ENCODE data around the gene TBC1D17. TPM values are rescaled to one million over a fixed set of nuclear protein-coding genes. Genes with fewer than 3 reads are reported as not detected.

Gene TBC1D17
- total RNA-seq, 1 experiment from 2014 or later: 62.3 TPM

- Histone ChIP-seq H3K4me3 (peak within 1 kb of the TSS; percentile 83), H3K4me1 (replicated peaks; ENCODE audit: insufficient read depth) (peaks cover 18% of the 10 kb centered on the region), H4K20me1 (ENCODE audit: insufficient read depth) (peaks cover 39% of the 10 kb centered on the region), H3F3A (ENCODE audit: insufficient read depth, low read depth) (peaks cover 24% of the 10 kb centered on the region; the same call in 1 of the 2 replicates), H3K27ac (peak within 1 kb of the TSS; percentile 79), H3K9me3 (ENCODE audit: insufficient read depth, low read depth) (no peaks in the 10 kb centered on the region), H3K9me2 (ENCODE audit: insufficient read depth) (no peaks in the 10 kb centered on the region), H3K36me3 (ENCODE audit: low read depth) (peaks cover 31% of the 10 kb centered on the region; the same call in 1 of the 2 replicates), H3K27me3 (ENCODE audit: insufficient read depth, low read depth) (no peaks in the 10 kb centered on the region), H3K4me2 (peak within 1 kb of the TSS; percentile 77), H3K79me2 (ENCODE audit: low read depth) (peaks cover 51% of the 10 kb centered on the region), H2AFZ (peak within 1 kb of the TSS; percentile 97)
- BruUV-seq (replicated peaks): TSS peak; percentile 80
- DNase-seq: peak; percentile 67 to 87
- intact Hi-C loops (cut with micrococcal nuclease; ENCODE audit: unreplicated experiment): loop anchor here (5.0 kb wide), 1 partner anchor 52 kb away; the partner anchor contains the start of genes AKT1S1 and TBC1D17
- ChIA-PET POLR2A (ENCODE audit: unreplicated experiment) (no interaction called here), CTCF (interaction anchor here (0.6 kb wide), 1 partner anchor 25 kb away, joined by 4 read pairs; no protein-coding TSS in a partner anchor)
- no peak; the same call in 1 of the 2 replicates for TF ChIP-seq CTCF (conservative IDR thresholded peaks at IDR 0.05)
- TF ChIP-seq EZH2 (IDR thresholded peaks at IDR 0.05; ENCODE audit: low read depth): no peak
These were observed 51.7 kb downstream of the TBC1D17 start, which contains the start of the genes ATF5 and NUP62 for GRCh38 chr19:49929121-49929610. ATF5 (plus strand) TSS chr19:49929205; CDS start chr19:49930851, 1,646 bp downstream. NUP62 (minus strand) TSS chr19:49929504; CDS start chr19:49909807, 19,697 bp downstream.

GRCh38 chr19:49929611-49930482, 52.3 kb downstream of the TBC1D17 start:
- Histone ChIP-seq H3K4me3 (peak overlapping the region; percentile 83), H3K9me3 (ENCODE audit: insufficient read depth, low read depth) (no peaks in the 10 kb centered on the region), H3K4me1 (replicated peaks; ENCODE audit: insufficient read depth) (peaks cover 18% of the 10 kb centered on the region), H3K4me2 (peak overlapping the region; percentile 77), H3K27ac (peak overlapping the region; percentile 79), H4K20me1 (ENCODE audit: insufficient read depth) (peaks cover 33% of the 10 kb centered on the region), H3K27me3 (ENCODE audit: insufficient read depth, low read depth) (no peaks in the 10 kb centered on the region), H2AFZ (peak overlapping the region; percentile 97), H3F3A (ENCODE audit: insufficient read depth, low read depth) (peaks cover 24% of the 10 kb centered on the region; the same call in 1 of the 2 replicates), H3K36me3 (ENCODE audit: low read depth) (peaks cover 25% of the 10 kb centered on the region; the same call in 1 of the 2 replicates), H3K9me2 (ENCODE audit: insufficient read depth) (no peaks in the 10 kb centered on the region), H3K79me2 (ENCODE audit: low read depth) (peaks cover 44% of the 10 kb centered on the region)
- DNase-seq: peak; percentile 80 to 87
- BruUV-seq (replicated peaks): no TSS peak
- intact Hi-C loops (cut with micrococcal nuclease; ENCODE audit: unreplicated experiment): loop anchor here (5.0 kb wide), 1 partner anchor 53 kb away; the partner anchor contains the start of genes AKT1S1 and TBC1D17
- ChIA-PET CTCF (interaction anchor here (0.6 to 0.7 kb wide), 4 partner anchors 25 to 427 kb away, joined by 3 to 7 read pairs (median 4); no protein-coding TSS in a partner anchor), POLR2A (ENCODE audit: unreplicated experiment) (interaction anchor here (0.6 to 1.0 kb wide), 3 partner anchors 23 to 287 kb away, joined by 3 to 10 read pairs (median 6); partner anchors contain the start of gene SCAF1)
- TF ChIP-seq EZH2 (IDR thresholded peaks at IDR 0.05; ENCODE audit: low read depth) (no peak), CTCF (conservative IDR thresholded peaks at IDR 0.05) (0 out of 2 replicates have a peak, but pooled peaks have one; percentile 6)

- Histone ChIP-seq H3K36me3 (ENCODE audit: low read depth) (peaks cover 25% of the 10 kb centered on the region; the same call in 1 of the 2 replicates), H3K9me3 (ENCODE audit: insufficient read depth, low read depth) (no peaks in the 10 kb centered on the region), H3K9me2 (ENCODE audit: insufficient read depth) (no peaks in the 10 kb centered on the region), H2AFZ (no peak overlapping the region), H3K27me3 (ENCODE audit: insufficient read depth, low read depth) (no peaks in the 10 kb centered on the region), H3K27ac (no peak overlapping the region), H4K20me1 (ENCODE audit: insufficient read depth) (peaks cover 26% of the 10 kb centered on the region), H3K4me3 (peak overlapping the region; percentile 83; the same call in 1 of the 2 replicates), H3K4me1 (replicated peaks; ENCODE audit: insufficient read depth) (peaks cover 18% of the 10 kb centered on the region), H3K79me2 (ENCODE audit: low read depth) (peaks cover 37% of the 10 kb centered on the region), H3K4me2 (peak overlapping the region; percentile 77), H3F3A (ENCODE audit: insufficient read depth, low read depth) (peaks cover 24% of the 10 kb centered on the region; the same call in 1 of the 2 replicates)
- POLR2A ChIA-PET (ENCODE audit: unreplicated experiment): interaction anchor here (0.6 to 1.0 kb wide), 2 partner anchors 51 to 288 kb away, joined by 6 to 10 read pairs; partner anchors contain the start of gene SCAF1
- CTCF ChIA-PET: no interaction called here
- intact Hi-C loops (cut with micrococcal nuclease; ENCODE audit: unreplicated experiment): no loop called here
- no peak for DNase-seq
- BruUV-seq (replicated peaks): no TSS peak
- TF ChIP-seq CTCF (conservative IDR thresholded peaks at IDR 0.05) (no peak), EZH2 (IDR thresholded peaks at IDR 0.05; ENCODE audit: low read depth) (no peak)
These were observed 53.0 kb downstream of the TBC1D17 start for GRCh38 chr19:49930483-49931011.
